ENCODE data around the gene AKAP10. TPM values are rescaled to one million over a fixed set of nuclear protein-coding genes. Genes with fewer than 3 reads are reported as not detected.

Gene AKAP10
- total RNA-seq, 1 experiment from 2014 or later, result 20.2 TPM

DNA sequence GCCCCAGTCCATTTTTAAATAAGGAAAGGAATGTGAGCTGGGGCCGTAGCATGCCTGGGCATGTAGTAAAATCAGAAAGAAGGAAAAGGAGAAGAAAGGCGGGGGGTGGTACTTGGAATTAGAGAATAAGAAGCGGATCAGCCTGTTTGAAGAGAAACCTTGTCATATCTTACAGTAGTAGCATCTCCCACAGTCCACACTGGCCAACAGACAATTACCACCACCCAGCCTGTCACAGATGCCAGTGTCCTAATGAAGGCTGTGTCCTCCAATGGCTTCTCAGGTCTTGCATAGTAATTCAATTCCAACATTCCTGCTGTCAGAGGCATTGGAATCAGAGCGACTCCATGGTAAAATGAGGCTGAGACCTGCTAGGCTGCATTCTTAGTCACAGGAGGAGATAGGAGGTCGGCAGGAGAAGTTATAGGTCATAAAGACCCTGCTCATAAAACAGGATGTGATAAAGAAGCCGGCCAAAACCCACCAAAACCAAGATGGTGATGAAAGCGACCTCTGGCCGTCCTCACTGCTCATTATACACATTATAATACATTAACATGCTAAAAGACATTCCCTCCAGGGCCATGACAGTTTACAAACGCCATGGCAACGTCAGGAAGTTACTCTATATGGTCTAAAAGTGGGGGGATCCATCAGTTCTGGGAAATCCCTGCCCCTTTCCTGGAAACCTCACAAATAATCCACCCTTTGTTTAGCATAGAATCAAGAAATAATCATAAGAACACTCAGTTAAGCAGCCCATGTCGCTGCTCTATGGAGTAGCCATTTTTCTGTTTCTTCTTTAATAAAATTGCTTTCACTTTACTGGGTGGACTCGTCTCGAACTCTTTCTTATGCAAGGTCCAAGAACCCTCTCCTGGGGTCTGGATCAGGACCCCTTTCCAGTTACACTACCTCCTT lies 9.6 kb upstream of the AKAP10 start:
- Histone ChIP-seq H2AFZ (ENCODE audit: low read length) (no peak overlapping the region), H2BK15ac (ENCODE audit: low read depth, low read length) (no peak overlapping the region), H3K23ac (ENCODE audit: insufficient read length, low read depth, low read length) (no peak overlapping the region), H3K4ac (ENCODE audit: low read depth, low read length) (no peak overlapping the region; the same call in 1 of the 2 replicates), H2BK20ac (ENCODE audit: low read depth, low read length, poor library complexity, severe bottlenecking) (no peak overlapping the region), H3K23me2 (ENCODE audit: insufficient read length, low read depth, low read length, poor library complexity, severe bottlenecking) (no peaks in the 10 kb centered on the region), H3K4me2 (ENCODE audit: insufficient read depth, insufficient read length, low read length) (no peak overlapping the region), H4K5ac (ENCODE audit: insufficient read length, low read depth, low read length) (no peak overlapping the region), H4K8ac (replicated peaks; ENCODE audit: insufficient read length, low read depth, low read length) (no peak overlapping the region), H3K9me3 (ENCODE audit: control insufficient read depth, low read depth, low read length) (no peaks in the 10 kb centered on the region), H3K14ac (ENCODE audit: insufficient read depth, low read length) (peak overlapping the region; percentile 90; the same call in 1 of the 2 replicates), H3T11ph (ENCODE audit: low read length) (peak overlapping the region; percentile 56), H2BK5ac (ENCODE audit: insufficient read length, low read length) (no peak overlapping the region), H3K27me3 (ENCODE audit: insufficient read depth, low read length) (no peaks in the 10 kb centered on the region), H2BK120ac (ENCODE audit: low read depth, low read length, poor library complexity, severe bottlenecking) (no peak overlapping the region), H2BK12ac (ENCODE audit: insufficient read length, low read depth, low read length) (peak overlapping the region; percentile 58), H3K18ac (ENCODE audit: insufficient read length, low read depth, low read length) (peak overlapping the region; percentile 83), H2AK5ac (ENCODE audit: insufficient read length, low read length) (no peak overlapping the region), H3K9ac (ENCODE audit: extremely low read depth, insufficient read length, low read length) (no peak overlapping the region), H3K79me2 (ENCODE audit: insufficient read depth, low read length) (no peaks in the 10 kb centered on the region), H3K4me1 (ENCODE audit: insufficient read depth, low read length) (peaks cover 2% of the 10 kb centered on the region; the same call in 1 of the 2 replicates), H4K91ac (ENCODE audit: insufficient read length, low read depth, low read length) (no peak overlapping the region), H4K20me1 (ENCODE audit: control insufficient read depth, insufficient read depth, insufficient read length) (no peaks in the 10 kb centered on the region), H3K79me1 (ENCODE audit: insufficient read depth, low read depth, low read length, poor library complexity, severe bottlenecking) (no peaks in the 10 kb centered on the region), H3K56ac (ENCODE audit: insufficient read length, low read depth, low read length) (no peak overlapping the region), H3K27ac (ENCODE audit: insufficient read length, low read depth, low read length) (peak overlapping the region; percentile 45)
- Mint-ChIP-seq H3K27ac (peak overlapping the region; percentile 52 to 95 (median 65); a peak in 6 of 7 replicates), H3K4me3 (no peak overlapping the region), H3K9me3 (no peaks in the 10 kb centered on the region), H3K27me3 (ENCODE audit: low read depth) (no peaks in the 10 kb centered on the region), H3K4me1 (peaks cover 16 to 21% of the 10 kb centered on the region in 2 experiments), H3K36me3 (ENCODE audit: insufficient read depth in 1 of 3, low read depth in 3 of 3) (no peaks in the 10 kb centered on the region)
- no CpG with 5 or more reads among the region's 13 CpGs for WGBS (ENCODE audit: extremely low coverage, insufficient read length, low lambda C conversion rate)
- TF ChIP-seq, protein P1, sequence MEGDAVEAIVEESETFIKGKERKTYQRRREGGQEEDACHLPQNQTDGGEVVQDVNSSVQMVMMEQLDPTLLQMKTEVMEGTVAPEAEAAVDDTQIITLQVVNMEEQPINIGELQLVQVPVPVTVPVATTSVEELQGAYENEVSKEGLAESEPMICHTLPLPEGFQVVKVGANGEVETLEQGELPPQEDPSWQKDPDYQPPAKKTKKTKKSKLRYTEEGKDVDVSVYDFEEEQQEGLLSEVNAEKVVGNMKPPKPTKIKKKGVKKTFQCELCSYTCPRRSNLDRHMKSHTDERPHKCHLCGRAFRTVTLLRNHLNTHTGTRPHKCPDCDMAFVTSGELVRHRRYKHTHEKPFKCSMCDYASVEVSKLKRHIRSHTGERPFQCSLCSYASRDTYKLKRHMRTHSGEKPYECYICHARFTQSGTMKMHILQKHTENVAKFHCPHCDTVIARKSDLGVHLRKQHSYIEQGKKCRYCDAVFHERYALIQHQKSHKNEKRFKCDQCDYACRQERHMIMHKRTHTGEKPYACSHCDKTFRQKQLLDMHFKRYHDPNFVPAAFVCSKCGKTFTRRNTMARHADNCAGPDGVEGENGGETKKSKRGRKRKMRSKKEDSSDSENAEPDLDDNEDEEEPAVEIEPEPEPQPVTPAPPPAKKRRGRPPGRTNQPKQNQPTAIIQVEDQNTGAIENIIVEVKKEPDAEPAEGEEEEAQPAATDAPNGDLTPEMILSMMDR (conservative IDR thresholded peaks at IDR 0.05), result no peak
- peak; percentile 62 for DNase-seq
